GM13976 (cell line): ENCODE results near the gene OLFML3.

Experiments used
- DNase-seq: peaks from one replicate; pipeline ENCODE4 v3.0.0; 2012; ENCODE audit warnings: low spot score
- in situ Hi-C: fragments of 300-500 bp; cut with MboI; formaldehyde crosslinking; loops from one replicate; pipeline ENCODE4 v1.12.0; 2022; ENCODE audit warnings: low sequenced_read_pairs, mixed read lengths, inconsistent platforms; ENCODE audit not compliant: unreplicated experiment
- TF ChIP-seq, protein P1 (sequence below): IDR thresholded peaks from 2 replicates; pipeline ENCODE4 v1.5.1; 2012; ENCODE audit warnings: borderline replicate concordance, mild to moderate bottlenecking; ENCODE audit not compliant: insufficient read depth; ENCODE audit errors: extremely low read depth, missing control alignments, control extremely low read depth

Gene OLFML3

DNA sequence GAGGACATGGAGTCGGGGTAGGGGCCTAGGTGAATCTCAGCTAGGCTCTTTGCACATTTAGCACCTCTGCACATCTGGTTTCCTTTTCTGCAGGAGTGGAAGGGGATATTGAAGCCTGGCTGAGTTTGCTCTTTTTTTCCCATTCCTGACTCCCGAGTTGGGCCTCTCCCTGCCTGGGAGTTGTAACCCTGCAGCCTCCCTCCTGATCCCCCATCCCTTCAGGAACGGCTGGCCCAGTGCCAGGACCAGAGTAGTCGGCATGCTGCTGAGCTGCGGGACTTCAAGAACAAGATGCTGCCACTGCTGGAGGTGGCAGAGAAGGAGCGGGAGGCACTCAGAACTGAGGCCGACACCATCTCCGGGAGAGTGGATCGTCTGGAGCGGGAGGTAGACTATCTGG, 836 bp downstream of the OLFML3 start:
- DNase-seq = no peak
- TF ChIP-seq, protein P1, sequence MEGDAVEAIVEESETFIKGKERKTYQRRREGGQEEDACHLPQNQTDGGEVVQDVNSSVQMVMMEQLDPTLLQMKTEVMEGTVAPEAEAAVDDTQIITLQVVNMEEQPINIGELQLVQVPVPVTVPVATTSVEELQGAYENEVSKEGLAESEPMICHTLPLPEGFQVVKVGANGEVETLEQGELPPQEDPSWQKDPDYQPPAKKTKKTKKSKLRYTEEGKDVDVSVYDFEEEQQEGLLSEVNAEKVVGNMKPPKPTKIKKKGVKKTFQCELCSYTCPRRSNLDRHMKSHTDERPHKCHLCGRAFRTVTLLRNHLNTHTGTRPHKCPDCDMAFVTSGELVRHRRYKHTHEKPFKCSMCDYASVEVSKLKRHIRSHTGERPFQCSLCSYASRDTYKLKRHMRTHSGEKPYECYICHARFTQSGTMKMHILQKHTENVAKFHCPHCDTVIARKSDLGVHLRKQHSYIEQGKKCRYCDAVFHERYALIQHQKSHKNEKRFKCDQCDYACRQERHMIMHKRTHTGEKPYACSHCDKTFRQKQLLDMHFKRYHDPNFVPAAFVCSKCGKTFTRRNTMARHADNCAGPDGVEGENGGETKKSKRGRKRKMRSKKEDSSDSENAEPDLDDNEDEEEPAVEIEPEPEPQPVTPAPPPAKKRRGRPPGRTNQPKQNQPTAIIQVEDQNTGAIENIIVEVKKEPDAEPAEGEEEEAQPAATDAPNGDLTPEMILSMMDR = no peak
- in situ Hi-C loops = loop anchor here (10.0 kb wide), 1 partner anchor 295 kb away; no protein-coding TSS in a partner anchor

DNA sequence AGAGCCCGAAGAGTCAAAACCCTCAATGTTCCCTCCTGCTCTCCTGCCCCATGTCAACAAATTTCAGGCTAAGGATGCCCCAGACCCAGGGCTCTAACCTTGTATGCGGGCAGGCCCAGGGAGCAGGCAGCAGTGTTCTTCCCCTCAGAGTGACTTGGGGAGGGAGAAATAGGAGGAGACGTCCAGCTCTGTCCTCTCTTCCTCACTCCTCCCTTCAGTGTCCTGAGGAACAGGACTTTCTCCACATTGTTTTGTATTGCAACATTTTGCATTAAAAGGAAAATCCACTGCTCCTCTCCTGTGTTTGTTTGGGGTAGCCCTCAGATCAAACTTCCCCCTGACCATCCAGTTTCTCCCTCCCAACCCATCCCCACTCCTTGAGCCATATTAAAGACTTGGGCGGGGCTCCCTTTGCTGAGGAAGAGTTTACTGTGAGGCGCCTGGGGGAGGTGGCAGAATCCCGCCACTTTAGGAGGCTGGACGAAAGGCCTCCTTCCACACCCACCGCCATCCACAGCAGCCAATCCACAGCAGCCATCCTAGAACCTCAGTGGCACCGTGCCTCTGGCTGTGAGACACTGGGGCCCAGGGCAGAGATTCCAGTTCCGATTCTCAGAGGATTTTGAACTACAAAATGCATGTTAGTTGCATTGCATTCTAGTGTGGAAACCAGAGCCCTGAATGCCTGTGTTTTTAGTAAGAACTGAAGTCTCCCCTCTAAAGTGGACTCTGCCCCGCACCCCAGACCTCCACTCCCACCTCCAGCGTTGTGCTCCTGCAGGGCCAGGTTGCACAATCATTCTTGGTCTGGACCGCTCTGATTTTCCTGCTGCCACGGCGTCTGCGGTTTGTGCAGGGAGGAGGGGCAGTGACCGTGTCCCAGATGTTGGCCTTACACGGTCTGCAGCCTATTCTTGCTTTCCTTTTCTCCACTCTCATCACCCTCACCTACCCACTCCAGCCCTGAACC, 3.0 kb downstream of the OLFML3 start:
- TF ChIP-seq, protein P1 = no peak
- no peak for DNase-seq
- in situ Hi-C loops = loop anchor here (10.0 kb wide), 1 partner anchor 293 kb away; no protein-coding TSS in a partner anchor

DNA sequence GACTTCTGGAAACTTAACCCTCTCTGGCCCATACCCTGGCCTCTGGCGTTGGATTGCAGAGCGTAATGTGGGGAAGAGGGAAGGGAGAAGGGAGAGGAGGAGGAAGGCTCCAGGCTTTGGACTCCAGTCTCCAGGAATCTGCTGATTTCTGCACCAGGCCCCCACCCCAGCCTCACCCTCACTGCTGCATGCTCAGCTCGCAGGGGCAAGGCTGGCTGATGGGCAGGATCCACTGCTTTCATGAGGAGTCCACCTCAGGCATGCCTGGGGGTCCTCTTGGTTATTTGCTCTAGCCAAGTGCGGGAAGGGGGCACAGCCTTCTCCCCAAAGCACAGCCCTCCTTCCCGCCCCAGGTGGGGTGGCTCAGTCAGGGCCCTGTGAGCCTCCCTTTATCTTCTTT, 3.7 kb downstream of the OLFML3 start:
- TF ChIP-seq, protein P1 = no peak
- in situ Hi-C loops = loop anchor here (10.0 kb wide), 1 partner anchor 292 kb away; no protein-coding TSS in a partner anchor
- no peak for DNase-seq

DNA sequence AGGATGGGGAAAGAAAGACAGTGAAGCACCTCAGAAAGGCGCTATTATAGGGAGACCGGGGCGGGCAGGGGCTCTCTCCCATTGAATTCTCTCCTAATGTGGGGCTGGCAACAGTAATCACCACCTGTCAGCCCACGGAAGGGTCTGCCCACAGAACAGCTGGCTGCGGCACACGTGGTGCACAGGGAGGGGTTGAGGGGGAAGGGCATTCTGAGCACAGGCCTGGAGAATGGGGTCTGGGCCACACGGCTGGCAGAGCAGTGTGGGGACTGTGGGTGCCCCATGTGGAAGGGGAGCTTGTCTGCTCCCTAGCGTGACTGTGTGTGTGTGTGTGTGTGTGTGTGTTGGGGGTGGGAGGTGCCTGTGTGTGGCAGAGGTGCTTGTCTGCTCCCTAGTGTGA, 4.1 kb downstream of the OLFML3 start:
- DNase-seq = no peak
- in situ Hi-C loops = loop anchor here (10.0 kb wide), 1 partner anchor 291 kb away; no protein-coding TSS in a partner anchor
- TF ChIP-seq, protein P1 = no peak

DNA sequence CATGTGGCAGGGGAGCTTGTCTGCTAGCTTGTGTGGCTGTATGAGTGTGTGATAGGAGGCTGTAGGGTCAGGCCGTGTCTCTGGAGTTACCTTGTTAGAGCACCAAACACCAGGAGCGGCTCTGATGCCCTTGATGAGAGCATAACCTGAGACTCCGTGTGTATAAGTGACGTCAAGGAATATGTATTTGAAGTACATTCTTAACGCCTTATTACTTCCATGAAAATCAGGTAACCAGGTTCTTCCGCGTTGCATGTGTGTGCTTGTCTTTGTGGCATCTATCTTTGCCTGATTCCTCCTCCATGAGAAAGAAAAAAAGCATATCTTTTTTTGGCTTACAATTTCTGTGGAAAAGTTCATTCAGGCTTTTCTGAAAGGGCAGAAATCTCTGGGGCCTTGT, 4.6 kb downstream of the OLFML3 start:
- DNase-seq = no peak
- TF ChIP-seq, protein P1 = no peak
- in situ Hi-C loops = loop anchor here (10.0 kb wide), 1 partner anchor 291 kb away; no protein-coding TSS in a partner anchor

DNA sequence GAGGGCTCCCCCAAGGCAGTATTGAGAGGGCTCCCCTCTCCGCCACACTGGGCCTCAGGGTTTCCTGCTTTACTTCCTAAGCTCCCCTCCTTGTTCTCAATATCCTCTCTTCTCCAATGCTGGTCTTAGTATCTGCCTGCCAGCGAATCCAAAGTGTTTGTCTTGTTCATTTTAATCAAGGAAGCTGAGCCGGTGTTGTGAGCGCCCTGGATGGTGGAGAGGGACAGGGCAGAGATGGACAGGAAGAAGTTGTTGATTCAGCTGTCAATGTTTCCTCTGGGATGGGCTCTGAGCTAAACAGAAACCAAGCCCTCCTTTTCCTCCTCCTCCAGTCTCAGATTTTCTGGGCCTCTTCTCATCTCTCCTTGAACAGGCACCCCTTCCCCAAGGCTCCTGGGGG, 5.4 kb downstream of the OLFML3 start:
- in situ Hi-C loops = loop anchor here (10.0 kb wide), 1 partner anchor 290 kb away; no protein-coding TSS in a partner anchor
- TF ChIP-seq, protein P1 = no peak
- DNase-seq = no peak
